NCI-H460 (cell line): ENCODE results near the gene OMP. TPM values are rescaled to one million over a fixed set of nuclear protein-coding genes. Genes with fewer than 3 reads are reported as not detected.
A peak's percentile ranks its signal among the peaks of the same experiment; 100 is the strongest.
"Not testable (repeated sequence)": the region's sequence is repeated elsewhere in the genome, so short reads cannot be mapped to it uniquely, and the experiment has no call there.

Source experiments
- DNase-seq: peaks from one replicate; pipeline ENCODE4 v3.0.0-alpha.2; 2016; ENCODE audit warnings: low read depth; ENCODE audit errors: extremely low read depth
- total RNA-seq: library from RNA; depleted of rRNA; stranded (reverse); fragments of >200 nt; shearing (Covaris generic); gene quantifications from 2 replicates; pipeline ENCODE4 v1.2.3, GENCODE V29; 2014

The OMP gene
- total RNA-seq, 1 experiment from 2014 or later, result not detected

GRCh38 chr11:77084581-77085191 is 18.0 kb upstream of the OMP start:
- no peak for DNase-seq

DNA sequence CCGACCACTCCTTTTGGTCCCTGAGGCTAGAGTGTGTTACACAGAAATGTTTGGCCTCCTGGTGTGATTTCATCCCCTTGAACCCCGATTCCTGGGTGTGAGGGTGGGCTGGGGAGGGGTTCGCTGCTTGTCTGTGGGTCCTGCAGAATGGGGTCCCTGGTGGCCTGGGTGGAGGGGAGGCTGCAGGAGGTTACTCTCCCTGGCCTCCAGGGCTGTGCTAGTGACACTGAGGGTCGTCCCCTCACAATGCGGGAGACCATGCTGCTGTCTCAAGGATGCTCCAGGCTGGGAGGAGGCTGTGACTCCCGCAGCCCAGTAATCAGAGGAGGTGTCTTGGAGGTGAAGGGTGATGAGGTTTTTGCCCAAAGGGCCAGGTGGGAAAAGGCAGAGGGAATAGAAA is 17.0 kb upstream of the OMP start:
- no peak for DNase-seq

DNA sequence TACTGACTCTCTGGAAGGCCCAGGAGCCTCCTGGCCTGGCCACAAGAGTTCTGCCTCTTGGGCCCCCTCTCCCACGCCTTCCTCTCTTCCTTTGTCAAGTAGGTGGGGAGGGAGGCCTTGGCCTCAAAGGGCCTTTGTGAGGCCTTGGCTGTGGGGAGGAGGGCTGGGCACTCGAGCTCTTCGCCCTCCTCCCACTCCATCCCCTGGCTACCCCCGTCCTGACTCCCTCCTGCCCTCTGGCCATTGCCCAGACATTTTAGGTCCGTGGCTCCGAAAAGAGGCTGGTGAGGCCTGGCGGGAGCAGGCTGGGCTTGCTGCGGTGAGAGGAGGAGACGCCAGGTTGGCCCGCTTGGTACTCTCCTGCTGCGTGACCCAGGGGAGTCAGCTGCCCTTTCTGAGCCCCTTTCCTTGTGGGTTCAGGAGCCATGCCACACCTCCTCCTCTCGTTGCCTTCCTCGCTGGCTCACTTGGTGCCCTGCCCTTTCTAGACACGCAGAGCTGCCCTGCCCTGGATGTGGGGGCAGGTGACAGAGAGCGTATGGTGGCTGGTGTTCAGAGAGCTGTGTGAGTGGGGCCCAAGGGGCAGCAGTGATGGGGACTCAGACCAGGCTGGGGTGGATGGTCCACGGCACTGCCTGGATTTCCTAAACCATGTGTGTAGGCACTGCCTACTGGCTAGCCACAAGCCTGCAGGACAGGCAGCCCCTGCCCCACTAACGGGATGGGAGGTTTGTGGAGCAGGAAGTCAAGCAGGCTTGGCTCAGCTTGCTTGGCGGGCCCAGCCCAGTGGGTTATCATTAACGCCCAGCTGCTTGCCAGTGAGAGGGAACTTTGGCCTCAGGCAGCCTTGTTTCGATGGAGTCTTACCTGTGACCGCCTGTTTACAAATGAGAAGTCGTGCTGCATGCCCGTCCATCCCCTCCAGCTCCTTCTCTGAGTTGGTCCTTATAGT is 15.8 kb upstream of the OMP start:
- DNase-seq, result no peak

- DNase-seq, result no peak
These were observed 14.9 kb upstream of the OMP start for GRCh38 chr11:77087723-77088225.

- no peak for DNase-seq
These were observed 14.2 kb upstream of the OMP start for GRCh38 chr11:77088236-77089003.

DNA sequence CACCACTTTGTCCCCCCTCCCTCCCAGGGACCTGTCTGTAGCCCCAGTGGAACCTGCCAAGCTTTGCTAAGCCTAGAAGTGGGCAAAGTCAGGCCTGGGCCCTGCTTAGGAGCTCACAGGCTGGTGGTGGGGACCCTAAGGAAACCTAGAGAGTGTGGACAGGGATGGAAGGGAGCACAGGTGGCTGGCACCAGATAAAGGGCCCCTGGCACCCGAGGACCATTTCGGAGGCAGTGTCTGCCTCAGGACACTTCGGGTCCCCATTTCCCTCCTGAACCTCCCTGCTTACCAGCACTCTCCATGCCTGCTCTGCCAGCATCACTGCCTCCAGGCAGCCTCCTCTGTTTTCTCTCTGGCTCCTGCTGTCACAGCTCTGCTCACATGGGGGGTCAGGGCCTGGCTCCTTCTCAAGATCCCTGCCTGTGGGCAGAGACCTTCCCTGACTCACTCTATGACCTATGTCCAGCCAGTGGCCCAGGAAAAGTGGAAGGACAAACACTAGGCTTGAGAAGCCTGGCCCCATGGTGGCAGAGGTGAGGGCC is 13.6 kb upstream of the OMP start:
- no peak for DNase-seq

DNA sequence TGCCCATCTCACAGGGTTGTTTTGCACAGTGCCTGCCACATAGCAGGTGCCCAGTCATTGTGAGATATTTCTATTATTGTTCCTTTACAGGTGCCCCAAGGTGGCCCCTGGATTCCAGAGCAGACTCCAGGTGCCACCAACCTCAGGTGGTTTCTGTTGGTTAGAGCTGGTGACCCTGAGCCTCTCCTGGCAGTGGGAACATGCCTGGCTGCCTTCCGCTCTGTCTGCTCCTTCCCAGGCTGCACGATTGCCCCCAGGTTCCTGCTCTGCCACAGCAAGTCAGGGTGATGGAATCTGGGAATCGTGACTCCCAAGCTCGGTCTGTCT is 12.6 kb upstream of the OMP start:
- no peak for DNase-seq

DNA sequence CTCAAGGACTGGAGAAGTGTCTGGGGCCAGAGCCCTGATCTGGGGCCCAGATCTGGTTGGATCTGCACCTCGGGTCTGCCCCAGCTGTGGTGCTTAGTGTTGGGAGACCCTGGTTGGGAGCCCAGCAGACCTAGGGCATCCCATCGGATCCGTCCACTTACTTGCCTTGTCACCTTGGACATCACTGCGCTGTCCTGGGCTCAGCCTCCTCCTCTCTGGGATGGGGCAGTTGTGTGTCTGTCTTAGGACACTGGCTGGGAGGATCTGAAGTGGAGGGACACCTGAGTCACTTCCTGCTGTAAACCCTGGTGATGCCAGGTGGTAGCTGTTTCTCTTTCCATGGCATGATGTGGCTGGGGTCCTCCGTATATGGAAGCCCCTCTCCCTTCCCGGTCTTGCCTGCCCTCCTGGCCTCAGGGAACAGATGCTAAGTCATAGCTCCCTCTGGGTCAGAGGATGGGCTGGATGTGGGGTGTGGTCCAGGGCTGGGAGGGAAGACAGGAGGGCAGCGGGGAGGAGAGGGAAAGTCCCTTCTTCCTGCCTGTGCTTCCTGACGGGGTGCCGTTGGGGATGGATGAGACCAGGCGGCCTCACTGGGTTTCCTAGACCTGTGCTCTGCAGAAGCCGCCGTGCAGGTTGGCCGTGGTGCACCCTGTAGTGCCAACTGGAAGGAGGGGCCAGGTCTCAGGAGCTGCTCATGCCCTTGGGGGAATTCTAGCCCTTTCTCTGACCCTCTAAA is 12.1 kb upstream of the OMP start:
- DNase-seq, result no peak

DNA sequence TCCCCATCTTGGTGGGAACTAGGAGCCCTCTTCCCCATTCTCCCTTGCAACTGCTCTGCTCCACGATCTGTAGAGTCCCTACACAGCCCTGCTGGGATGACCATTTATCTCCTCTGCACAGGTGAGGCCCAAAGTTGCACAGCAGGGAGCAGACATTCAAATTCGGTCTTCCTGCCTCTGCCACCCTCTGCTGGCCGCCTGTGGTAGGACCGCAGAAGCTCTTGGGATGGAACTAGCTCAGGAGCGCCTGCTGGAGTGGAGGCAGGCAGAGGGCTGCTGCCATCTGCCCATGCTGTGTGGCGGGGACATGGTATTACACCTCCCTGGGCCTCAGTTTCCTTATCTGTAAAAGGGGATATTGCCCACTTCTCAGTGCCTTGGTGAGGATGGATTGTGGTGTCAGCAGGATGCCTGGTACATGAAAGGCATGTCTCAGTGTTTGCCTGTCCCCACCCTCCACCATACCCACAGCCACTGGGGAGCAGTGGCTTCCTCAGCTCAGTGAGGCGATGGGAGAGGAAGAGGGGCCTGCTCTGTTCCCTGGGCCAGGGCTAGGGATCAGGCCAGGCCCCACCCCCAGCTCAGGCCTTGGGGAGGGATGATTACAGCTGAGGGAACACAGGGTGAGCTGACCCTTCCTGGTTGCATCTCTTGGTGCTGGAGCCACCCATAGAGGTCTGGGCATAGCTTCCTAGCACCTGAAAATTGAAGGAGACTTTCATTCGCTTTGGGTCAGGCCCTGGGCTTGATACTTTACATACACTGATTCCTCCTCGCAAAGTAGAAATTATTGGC is 11.3 kb upstream of the OMP start:
- DNase-seq, result peak; percentile 31

GRCh38 chr11:77092382-77092781 is 10.3 kb upstream of the OMP start:
- DNase-seq, result no peak

DNA sequence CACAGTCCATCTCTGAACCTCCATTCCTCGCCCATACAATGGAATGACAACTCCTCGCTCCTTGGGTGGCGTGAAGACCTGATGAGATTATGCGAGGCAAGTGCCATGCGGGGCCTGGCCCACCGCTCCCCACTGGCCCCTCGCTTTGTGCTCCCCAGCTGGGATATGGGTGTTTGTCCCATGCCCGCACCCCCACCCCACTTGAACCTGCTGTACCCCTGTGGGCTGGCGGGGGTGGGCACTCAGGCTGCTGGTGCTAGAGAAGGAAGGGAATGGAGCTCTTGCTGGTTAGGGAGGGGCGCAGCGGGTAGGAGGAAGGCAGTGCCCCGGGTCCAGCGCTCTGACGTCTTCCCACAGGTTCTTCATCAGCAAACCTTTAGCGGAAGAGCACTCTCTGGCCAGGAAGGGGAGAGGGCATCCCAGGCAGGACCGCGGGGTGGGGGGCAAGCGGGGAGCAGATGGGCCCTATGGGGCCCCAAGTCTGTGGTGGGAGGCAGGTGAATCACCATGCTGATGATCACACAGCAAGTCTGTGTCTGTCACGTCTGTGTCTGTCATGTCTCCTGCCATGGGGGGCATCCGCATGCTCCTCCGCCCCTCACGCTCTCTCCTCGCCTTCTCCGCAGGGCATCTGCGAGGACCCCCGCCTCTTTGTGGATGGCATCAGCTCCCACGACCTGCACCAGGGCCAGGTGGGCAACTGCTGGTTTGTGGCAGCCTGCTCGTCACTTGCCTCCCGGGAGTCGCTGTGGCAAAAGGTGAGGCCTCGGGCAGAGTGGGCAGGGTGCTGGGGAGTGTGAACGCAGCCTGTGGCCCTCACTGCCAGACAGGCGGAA is 9.4 kb upstream of the OMP start:
- DNase-seq, result no peak

DNA sequence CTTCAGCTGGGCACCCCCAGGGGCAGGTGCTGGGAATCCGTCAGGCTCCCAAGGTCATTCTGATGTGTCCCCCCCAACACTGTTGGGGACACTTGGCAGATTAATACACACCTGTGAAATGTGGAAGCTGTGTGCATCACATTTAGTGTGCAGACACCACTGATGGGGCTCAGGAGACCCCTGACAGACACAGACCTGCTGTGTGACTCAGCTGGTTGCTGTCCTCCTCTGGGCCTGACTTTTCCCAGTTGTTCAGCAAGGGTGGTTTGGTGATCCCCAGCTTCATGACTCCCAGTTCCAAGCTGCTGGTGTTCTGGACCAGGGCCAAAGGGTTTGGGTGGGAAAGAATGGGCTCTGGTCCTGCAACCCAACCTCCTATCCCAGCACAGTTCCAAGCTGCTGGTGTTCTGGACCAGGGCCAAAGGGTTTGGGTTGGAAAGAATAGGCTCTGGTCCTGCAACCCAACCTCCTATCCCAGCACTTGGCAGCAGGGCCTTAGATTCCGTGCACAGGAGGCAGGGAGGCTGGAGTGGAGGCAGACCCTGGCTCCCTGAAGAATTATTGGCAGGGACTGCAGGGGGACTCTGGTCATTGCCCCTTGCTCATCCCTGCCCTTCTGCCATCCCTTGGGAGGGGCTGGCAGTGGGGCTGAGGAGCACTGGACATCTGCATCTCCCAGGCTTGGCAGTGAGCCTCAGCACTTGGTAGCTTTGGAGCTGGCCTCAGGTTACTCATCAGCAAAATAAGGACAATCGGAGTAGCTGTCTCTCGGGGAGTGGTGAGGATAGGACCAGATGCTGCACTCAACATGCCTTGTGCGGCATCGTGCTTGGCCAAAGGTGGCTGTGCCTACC is 8.4 kb upstream of the OMP start:
- DNase-seq, result no peak

- DNase-seq, result no peak
These were observed 7.7 kb upstream of the OMP start for GRCh38 chr11:77094841-77095365.

DNA sequence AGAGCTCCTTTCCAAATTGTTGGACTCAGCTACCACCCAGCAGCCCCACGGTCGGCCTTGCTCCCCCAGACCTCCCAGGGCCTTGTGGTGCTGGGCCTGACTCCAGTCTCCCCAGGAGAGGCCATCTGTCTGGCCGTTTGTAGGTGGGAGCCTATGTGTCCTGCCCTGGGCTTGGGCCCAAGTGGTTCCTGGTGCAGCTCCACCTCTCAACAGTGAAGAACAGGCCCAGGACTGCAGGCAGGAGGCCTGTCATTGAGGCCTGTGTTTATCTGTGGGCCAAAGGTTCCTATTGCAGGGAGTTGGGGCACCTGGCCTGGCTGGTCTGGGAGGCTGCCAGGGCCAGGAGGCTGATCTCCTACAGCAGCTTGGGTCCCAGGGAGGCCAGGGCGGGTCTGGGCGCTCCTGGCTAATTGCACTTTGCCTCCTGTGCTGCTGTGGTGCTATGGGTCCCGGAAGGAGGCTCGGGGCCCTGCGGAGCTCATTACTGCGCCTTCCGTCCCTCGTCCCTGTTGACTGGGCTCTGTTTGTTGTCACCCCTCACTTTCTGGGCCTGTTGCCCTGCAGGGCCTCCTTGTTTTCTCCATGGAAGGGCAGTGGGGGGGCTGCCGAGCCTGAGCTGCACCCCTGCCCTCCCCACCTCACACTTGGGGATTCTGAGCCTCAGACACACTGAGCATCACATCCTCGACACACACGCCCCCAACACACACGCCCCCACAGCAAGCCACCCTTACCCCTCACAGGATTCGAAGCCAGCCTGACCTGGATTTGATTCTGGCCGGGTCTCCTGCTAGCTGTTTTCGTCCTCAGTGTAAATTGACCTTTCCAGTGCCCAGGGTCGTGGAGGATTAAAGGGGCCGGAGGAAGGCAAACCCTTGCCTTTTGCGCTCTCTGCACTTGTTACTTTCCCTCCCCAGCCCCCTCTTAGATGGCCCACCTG is 6.8 kb upstream of the OMP start:
- no peak for DNase-seq

DNA sequence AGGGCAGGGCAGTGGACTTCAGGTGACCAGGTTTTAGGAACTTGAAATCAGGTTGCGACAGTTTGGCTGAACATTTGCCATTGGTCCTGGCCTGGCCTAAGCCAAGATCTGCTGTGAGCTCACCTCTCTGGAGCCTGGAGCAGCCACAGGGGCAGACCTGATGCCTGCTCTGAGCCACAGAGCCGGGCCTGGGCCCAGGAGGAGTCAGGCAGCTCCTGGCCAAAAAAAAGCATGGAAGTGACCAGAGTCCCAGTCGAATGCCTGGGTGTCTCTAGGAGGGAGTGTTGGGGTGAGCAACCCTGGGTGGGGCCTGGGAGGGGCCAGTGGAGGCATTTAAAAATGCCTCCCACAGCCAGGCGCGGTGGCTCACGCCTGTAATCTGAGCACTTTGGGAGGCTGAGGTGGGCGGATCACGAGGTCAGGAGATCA is 6.0 kb upstream of the OMP start:
- DNase-seq, result no peak

DNA sequence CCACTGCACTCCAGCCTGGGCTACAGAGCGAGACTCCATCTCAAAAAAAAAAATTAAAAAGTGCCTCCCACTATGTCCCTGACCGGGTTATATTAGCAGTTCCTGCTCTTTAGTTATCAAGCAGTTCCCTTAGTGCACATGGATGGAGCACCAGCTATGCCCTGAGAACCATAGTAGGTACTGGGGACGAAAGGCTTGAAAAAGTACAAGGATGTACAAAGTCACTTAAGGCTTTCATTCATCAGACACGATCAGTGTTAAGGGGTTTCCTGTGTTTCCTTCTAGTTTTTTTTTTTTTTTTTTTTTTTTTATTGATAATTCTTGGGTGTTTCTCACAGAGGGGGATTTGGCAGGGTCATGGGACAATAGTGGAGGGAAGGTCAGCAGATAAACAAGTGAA is 5.5 kb upstream of the OMP start:
- not testable (repeated sequence) for DNase-seq
